Measurements from ENCODE around the gene SLC35E3. TPM values are rescaled to one million over a fixed set of nuclear protein-coding genes. Genes with fewer than 3 reads are reported as not detected.

Gene SLC35E3
- total and polyA plus RNA-seq, 2 experiments from 2014 or later = 5.5 to 13.8 TPM

GRCh38 chr12:68815928-68816800 is 70.2 kb downstream of the SLC35E3 start:
- no peak overlapping the region for H3K27ac Mint-ChIP-seq
- DNase-seq (ENCODE audit: low spot score) = no peak
- Histone ChIP-seq H3K27me3 (ENCODE audit: insufficient read depth) (no peaks in the 10 kb centered on the region), H3K4me2 (no peak overlapping the region), H3K27ac (ENCODE audit: low read depth) (no peak overlapping the region), H4K20me1 (replicated peaks; ENCODE audit: insufficient read depth) (peaks cover 46% of the 10 kb centered on the region), H3K79me2 (replicated peaks; ENCODE audit: insufficient read depth) (peaks cover 83% of the 10 kb centered on the region), H3F3A (replicated peaks; ENCODE audit: low read depth) (no peaks in the 10 kb centered on the region), H2AFZ (no peak overlapping the region), H3K36me3 (ENCODE audit: insufficient read depth) (peaks cover 84% of the 10 kb centered on the region), H3K4me3 (no peak overlapping the region), H3K4me1 (ENCODE audit: insufficient read depth) (no peaks in the 10 kb centered on the region; the same call in 1 of the 2 replicates), H3K9me2 (ENCODE audit: insufficient read depth) (no peaks in the 10 kb centered on the region)
- peaks cover 2% of the 10 kb centered on the region for H3K27me3 Mint-ChIP-seq (ENCODE audit: insufficient read depth, low read depth, poor library complexity)
- H3K4me1 Mint-ChIP-seq = peaks cover under 1% of the 10 kb centered on the region; the same call in 2 of the 3 replicates
- H3K36me3 Mint-ChIP-seq (ENCODE audit: low read depth) = peaks cover 85% of the 10 kb centered on the region
- no peaks in the 10 kb centered on the region for H3K9me3 Mint-ChIP-seq
- no peak overlapping the region for H3K4me3 Mint-ChIP-seq
- ATAC-seq = no peak
- TF ChIP-seq JUNB (IDR thresholded peaks at IDR 0.05; ENCODE audit: unreplicated experiment) (no peak), NANOG (IDR thresholded peaks at IDR 0.05; ENCODE audit: borderline replicate concordance) (no peak), ZNF462 (CRISPR knock-in tag; IDR thresholded peaks at IDR 0.05) (no peak), STAT1 (IDR thresholded peaks at IDR 0.05; ENCODE audit: unreplicated experiment) (no peak), REST (IDR thresholded peaks at IDR 0.05; ENCODE audit: unreplicated experiment) (no peak), ZNF331 (CRISPR knock-in tag; IDR thresholded peaks at IDR 0.05; ENCODE audit: low read depth) (no peak), CREB1 (CRISPR knock-in tag; IDR thresholded peaks at IDR 0.05; ENCODE audit: low read depth) (no peak), POLR2AphosphoS5 (IDR thresholded peaks at IDR 0.05; ENCODE audit: low read depth) (no peak), EZH2phosphoT487 (IDR thresholded peaks at IDR 0.05; ENCODE audit: unreplicated experiment) (no peak), ETS1 (IDR thresholded peaks at IDR 0.05) (no peak), ZNF114 (CRISPR knock-in tag; IDR thresholded peaks at IDR 0.05) (no peak), EZH2 (IDR thresholded peaks at IDR 0.05; ENCODE audit: low read depth, unreplicated experiment) (no peak), CTCF (conservative IDR thresholded peaks at IDR 0.05; ENCODE audit: low read depth in 2 of 2) (no peak)

All from GM23338 (cell line).